H1 (cell line): Measurements from ENCODE around the gene VPS11. TPM values are rescaled to one million over a fixed set of nuclear protein-coding genes. Genes with fewer than 3 reads are reported as not detected.

Source experiments
- CTCF ChIA-PET: fragments of 300-600 bp; sonication (Branson Sonifier 250); formaldehyde crosslinking; loops from one replicate; lab custom pipeline; 2021; ENCODE audit not compliant: partially characterized antibody; lab: Charles Lee
- POLR2A ChIA-PET: fragments of 300-600 bp; sonication (Branson Sonifier 250); formaldehyde crosslinking; loops from one replicate; lab custom pipeline; 2021; ENCODE audit warnings: inconsistent platforms; ENCODE audit not compliant: partially characterized antibody; lab: Charles Lee
- DNase-seq, 2 experiments: peaks; one replicate each; pipeline versions ENCODE4 v3.0.0 to v3.0.0-alpha.2; 2010 to 2022; ENCODE audit warnings: low spot score in 2 of 2, low read depth in 1 of 2, mixed read lengths in 1 of 2
- FAIRE-seq: peaks from 2 replicates; lab custom pipeline; 2011; peaks lifted over from hg19 to GRCh38; lab: Jason Lieb, UNC
- H2AFZ ChIP-seq: 2 replicates; pipeline ENCODE4 v1.8.1; 2012; ENCODE audit warnings: low read length, inconsistent platforms
- H2AK5ac ChIP-seq: 2 replicates; pipeline ENCODE4 v1.6.1; 2013; ENCODE audit warnings: low read depth, low read length
- H2BK120ac ChIP-seq: replicated peaks from 2 replicates; pipeline ENCODE3; 2013; ENCODE audit warnings: low read depth, low read length, inconsistent platforms
- H2BK12ac ChIP-seq: 2 replicates; pipeline ENCODE4 v1.6.1; 2013; ENCODE audit warnings: low read depth, low read length
- H2BK15ac ChIP-seq: 2 replicates; pipeline ENCODE4 v1.6.1; 2013; ENCODE audit warnings: low read length
- H2BK20ac ChIP-seq: 2 replicates; pipeline ENCODE4 v1.6.1; 2013; ENCODE audit warnings: low read length
- H2BK5ac ChIP-seq: 2 replicates; pipeline ENCODE4 v1.6.1; 2013; ENCODE audit warnings: low read depth, low read length
- H3K14ac ChIP-seq: 2 replicates; pipeline ENCODE4 v1.6.1; 2013; ENCODE audit warnings: inconsistent platforms; ENCODE audit not compliant: insufficient read length
- H3K18ac ChIP-seq: 2 replicates; pipeline ENCODE4 v1.6.1; 2013; ENCODE audit warnings: low read length; ENCODE audit errors: extremely low read depth
- H3K23ac ChIP-seq: 2 replicates; pipeline ENCODE4 v1.6.1; 2013; ENCODE audit warnings: inconsistent platforms; ENCODE audit not compliant: insufficient read length
- H3K23me2 ChIP-seq: 2 replicates; pipeline ENCODE4 v1.6.1; 2013; ENCODE audit warnings: low read depth, low read length
- H3K27ac ChIP-seq: 2 replicates; pipeline ENCODE4 v1.6.1; 2011; ENCODE audit warnings: low read depth, low read length, inconsistent platforms
- H3K27me3 ChIP-seq, 4 experiments: replicated peaks in 1 of 4; 1 replicate in 1 of 4; 2 replicates in 3 of 4; pipeline versions ENCODE4 v1.6.1 to v1.8.1; 2011 to 2013; ENCODE audit warnings: low read length in 3 of 4, mild to moderate bottlenecking in 3 of 4, inconsistent platforms in 2 of 4, mixed read lengths in 2 of 4, moderate library complexity in 1 of 4; ENCODE audit not compliant: control insufficient read depth in 3 of 4, insufficient read depth in 3 of 4; ENCODE audit errors: extremely low read depth in 1 of 4
- H3K36me3 ChIP-seq, 4 experiments: 2 replicates each; pipeline versions ENCODE4 v1.6.1 to v1.8.1; 2011 to 2013; ENCODE audit warnings: mild to moderate bottlenecking in 4 of 4, low read length in 3 of 4, moderate library complexity in 2 of 4, control low read depth in 1 of 4, inconsistent platforms in 1 of 4; ENCODE audit not compliant: insufficient read depth in 4 of 4, control insufficient read depth in 2 of 4
- H3K4ac ChIP-seq: replicated peaks from 2 replicates; pipeline ENCODE3; 2013; ENCODE audit warnings: low read length, low read depth, mixed read lengths, inconsistent platforms; ENCODE audit not compliant: insufficient read length
- H3K4me1 ChIP-seq, 4 experiments: replicated peaks in 1 of 4; 1 replicate in 1 of 4; 2 replicates in 3 of 4; pipeline versions ENCODE4 v1.6.1 to v1.8.1; 2011 to 2013; ENCODE audit warnings: low read length in 3 of 4, inconsistent platforms in 2 of 4, mixed read lengths in 1 of 4; ENCODE audit not compliant: insufficient read depth in 4 of 4, control insufficient read depth in 3 of 4
- H3K4me2 ChIP-seq, 2 experiments: 2 replicates each; pipeline versions ENCODE4 v1.6.1 to v1.8.1; 2011 to 2013; ENCODE audit warnings: low read depth in 2 of 2, low read length in 2 of 2, control low read depth in 1 of 2, inconsistent platforms in 1 of 2, mild to moderate bottlenecking in 1 of 2; ENCODE audit not compliant: insufficient read depth in 1 of 2
- H3K4me3 ChIP-seq, 4 experiments: fragments of 200-600, 300-600 bp in 1 of 4; sonication (generic), shearing (Covaris generic), sonication (Bioruptor Twin) in 1 of 4; 2 replicates each; pipeline versions ENCODE4 v1.5.1 to v1.8.1; 2011 to 2016; ENCODE audit warnings: low read length in 4 of 4, low read depth in 3 of 4, control low read depth in 2 of 4, inconsistent platforms in 2 of 4, mild to moderate bottlenecking in 2 of 4, mixed read lengths in 1 of 4, moderate library complexity in 1 of 4; ENCODE audit not compliant: insufficient read depth in 2 of 4; ENCODE audit errors: extremely low read depth in 1 of 4
- H3K56ac ChIP-seq: replicated peaks from 2 replicates; pipeline ENCODE3; 2013; ENCODE audit warnings: low read depth, mild to moderate bottlenecking, mixed read lengths, low read length, inconsistent platforms; ENCODE audit not compliant: insufficient read length
- H3K79me1 ChIP-seq: 2 replicates; pipeline ENCODE4 v1.6.1; 2013; ENCODE audit warnings: low read depth, low read length, control low read depth
- H3K79me2 ChIP-seq, 2 experiments: 2 replicates each; pipeline versions ENCODE4 v1.6.1 to v1.8.1; 2012 to 2013; ENCODE audit warnings: low read length in 2 of 2, mild to moderate bottlenecking in 2 of 2, inconsistent platforms in 1 of 2; ENCODE audit not compliant: insufficient read depth in 2 of 2, control insufficient read depth in 1 of 2
- H3K9ac ChIP-seq, 4 experiments: replicated peaks in 1 of 4; 1 replicate in 1 of 4; 2 replicates in 3 of 4; pipeline versions ENCODE4 v1.6.1 to v1.8.1; 2011 to 2013; ENCODE audit warnings: low read depth in 3 of 4, low read length in 3 of 4, control low read depth in 2 of 4, mild to moderate bottlenecking in 2 of 4, moderate library complexity in 2 of 4, inconsistent platforms in 1 of 4; ENCODE audit errors: extremely low read depth in 1 of 4
- H3K9me3 ChIP-seq, 2 experiments: 2 replicates each; pipeline versions ENCODE4 v1.6.1 to v1.8.1; 2012 to 2013; ENCODE audit warnings: mild to moderate bottlenecking in 2 of 2, moderate library complexity in 2 of 2, control low read depth in 1 of 2, inconsistent platforms in 1 of 2, low read depth in 1 of 2, low read length in 1 of 2, mixed read lengths in 1 of 2; ENCODE audit not compliant: insufficient read depth in 2 of 2
- H4K20me1 ChIP-seq, 2 experiments: replicated peaks in 1 of 2; 2 replicates each; pipeline versions ENCODE3 to v1.8.1; 2011 to 2013; ENCODE audit warnings: inconsistent platforms in 2 of 2, low read length in 2 of 2, mild to moderate bottlenecking in 1 of 2; ENCODE audit not compliant: insufficient read depth in 2 of 2, control insufficient read depth in 1 of 2
- H4K5ac ChIP-seq: 2 replicates; pipeline ENCODE4 v1.6.1; 2013; ENCODE audit warnings: low read length, low read depth, mixed read lengths, inconsistent platforms; ENCODE audit not compliant: insufficient read length
- H4K8ac ChIP-seq: 2 replicates; pipeline ENCODE4 v1.8.0; 2013; ENCODE audit warnings: mild to moderate bottlenecking, moderate library complexity, low read length, inconsistent platforms; ENCODE audit not compliant: insufficient read depth; ENCODE audit errors: extremely low read depth
- H4K91ac ChIP-seq: replicated peaks from 2 replicates; pipeline ENCODE3; 2013; ENCODE audit warnings: low read length, mixed read lengths, inconsistent platforms; ENCODE audit not compliant: insufficient read length
- ASH2L ChIP-seq: fragments of 200-600, 300-600 bp; sonication (generic); IDR thresholded peaks from one replicate; pipeline ENCODE4 v1.7.1; 2017; ENCODE audit warnings: low read length
- CBX5 ChIP-seq: fragments of 300-800, 300-1000 bp; sonication (generic); IDR thresholded peaks from 2 replicates; pipeline ENCODE4 v1.7.1; 2016; ENCODE audit warnings: antibody characterized with exemption, low read length, low read depth
- FOSL1 ChIP-seq: IDR thresholded peaks from 2 replicates; pipeline ENCODE4 v1.6.1; 2011; ENCODE audit warnings: mild to moderate bottlenecking, low read depth, low read length, moderate library complexity; ENCODE audit not compliant: insufficient read depth
- RAD21 ChIP-seq, 2 experiments: IDR thresholded peaks in 1 of 2; conservative IDR thresholded peaks in 1 of 2; 2 replicates each; pipeline ENCODE4 v1.6.1; 2011; ENCODE audit warnings: low read depth in 2 of 2, low read length in 2 of 2, improper control_type of control experiment in 1 of 2, inconsistent platforms in 1 of 2, mild to moderate bottlenecking in 1 of 2, moderate library complexity in 1 of 2
- ZNF274 ChIP-seq: IDR thresholded peaks from 2 replicates; pipeline ENCODE4 v1.7.0; 2012; ENCODE audit warnings: low read length, borderline replicate concordance; ENCODE audit errors: extremely low read depth
- WGBS, 2 experiments: shearing (Covaris generic) in 1 of 2; methylation state at CpG; one replicate each; pipeline versions ENCODE4 v1.1.6 to v1.1.7; 2013 to 2015; ENCODE audit warnings: low lambda C conversion rate in 2 of 2, mixed read lengths in 2 of 2, inconsistent platforms in 1 of 2, low coverage in 1 of 2, missing lambda C conversion rate in 1 of 2; ENCODE audit not compliant: insufficient replicate concordance in 2 of 2, insufficient coverage in 1 of 2, insufficient read length in 1 of 2; ENCODE audit errors: extremely low coverage in 1 of 2, missing lambda C conversion rate in 1 of 2; 5-methylcytosine and 5-hydroxymethylcytosine counted together
- polyA plus RNA-seq, 7 experiments: library from polyadenylated mRNA; depleted of rRNA in 3 of 7; stranded (reverse) in 5 of 7; unstranded in 2 of 7; fragments of >200 nt in 5 of 7; fragments of 200-250 nt in 2 of 7; gene quantifications; 1 replicate in 5 of 7; 2 replicates in 1 of 7; 4 replicates in 1 of 7; pipeline versions ENCODE4 v1.2.1 to v1.2.3, GENCODE V29; 2011 to 2013; ENCODE audit warnings: missing spikeins in 2 of 7, mixed read lengths in 2 of 7
- total RNA-seq: library from RNA; stranded (reverse); fragmentation: NEBNext Ultra II Directional; extraction: Animal tissue kit (Norgen Biotek cat#: 25700); gene quantifications from 2 replicates; pipeline ENCODE4 v1.2.1, GENCODE V29; 2021

Gene VPS11
- total and polyA plus RNA-seq, 2 of the 8 experiments (the other 6 are each of a cell fraction or from before 2014, with no cell fraction given): 13.1 to 15.5 TPM

- peak overlapping the region; percentile 2; the same call in 1 of the 2 replicates for H2BK12ac ChIP-seq
- no peak overlapping the region for H3K14ac ChIP-seq
- peak overlapping the region; percentile 70 for H3K27ac ChIP-seq
- WGBS, 2 experiments: 9% methylated on average over 13 of the region's 13 CpGs; no CpG with 5 or more reads in 1 of the 2 experiments
- H3K56ac ChIP-seq: peak overlapping the region; percentile 80
- 0 out of 2 replicates have a peak overlapping the region, but pooled peaks have one; percentile 1 for H2BK15ac ChIP-seq
- H3K9me3 ChIP-seq: no peaks in the 10 kb centered on the region
- peak overlapping the region; percentile 73 for H4K8ac ChIP-seq
- peaks cover 7% of the 10 kb centered on the region; the same call in 1 of the 2 replicates for H3K23me2 ChIP-seq
- peak overlapping the region; percentile 66; the same call in 1 of the 2 replicates for H2AK5ac ChIP-seq
- H3K36me3 ChIP-seq: peaks cover 2 to 26% (median 9%) of the 10 kb centered on the region in 4 experiments; a peak in 7 of 8 replicates
- peaks cover 9% of the 10 kb centered on the region for H3K79me1 ChIP-seq
- no peak overlapping the region for H3K23ac ChIP-seq
- ChIA-PET POLR2A (interaction anchor here (0.9 to 9.2 kb wide), 20 partner anchors 11 to 253 kb away, joined by 3 to 141 read pairs (median 6); partner anchors contain the start of genes ABCG4, C2CD2L, HINFP and HYOU1), CTCF (interaction anchor here (0.8 to 2.4 kb wide), 8 partner anchors 15 to 111 kb away, joined by 3 to 7 read pairs (median 4); partner anchors contain the start of gene HINFP)
- H3K27me3 ChIP-seq: no peaks in the 10 kb centered on the region
- H2BK20ac ChIP-seq: no peak overlapping the region
- H3K4ac ChIP-seq: no peak overlapping the region
- H3K18ac ChIP-seq: no peak overlapping the region; the same call in 1 of the 2 replicates
- peak overlapping the region; percentile 76 to 92 (median 86) for H3K9ac ChIP-seq
- peaks cover 0 to 1% of the 10 kb centered on the region in 2 experiments for H4K20me1 ChIP-seq
- 0 out of 2 replicates have a peak overlapping the region, but pooled peaks have one; percentile 11 for H2BK5ac ChIP-seq
- peaks cover 3 to 18% of the 10 kb centered on the region in 2 experiments; a peak in 3 of 4 replicates for H3K79me2 ChIP-seq
- no peak overlapping the region for H2BK120ac ChIP-seq
- TF ChIP-seq CBX5 (no peak), RAD21 (IDR thresholded peaks at IDR 0.05 in 1 of 2, conservative IDR thresholded peaks at IDR 0.05 in 1 of 2; ENCODE audit: low read depth in 2 of 2, low read length in 2 of 2) (no peak), FOSL1 (no peak), ASH2L (peak; percentile 15), ZNF274 (no peak)
- FAIRE-seq (no peak), DNase-seq (no peak)
- H3K4me2 ChIP-seq: peak overlapping the region; percentile 89 to 90
- peak overlapping the region; percentile 78 to 97 (median 86) for H3K4me3 ChIP-seq
- peak overlapping the region; percentile 27; the same call in 1 of the 2 replicates for H2AFZ ChIP-seq
- no peak overlapping the region for H4K5ac ChIP-seq
- no peak overlapping the region for H4K91ac ChIP-seq
- peaks cover 0 to 5% (median 2%) of the 10 kb centered on the region in 4 experiments; a peak in 2 of 7 replicates for H3K4me1 ChIP-seq
Observed at GRCh38 chr11:119085437-119085847, 17.8 kb downstream of the VPS11 start.
